LNCaP clone FGC (cell line): ENCODE results near the gene PDLIM5.

Experiments used
- DNase-seq: peaks from one replicate; pipeline ENCODE4 v3.0.0-alpha.2; 2011; ENCODE audit warnings: low read depth
- H3K4me3 ChIP-seq: 2 replicates; pipeline ENCODE4 v1.5.1; 2011; ENCODE audit warnings: mild to moderate bottlenecking, low read depth, low read length, control low read depth
- CTCF ChIP-seq: IDR thresholded peaks from 2 replicates; pipeline ENCODE4 v1.5.1; 2012; ENCODE audit warnings: mild to moderate bottlenecking; ENCODE audit not compliant: control insufficient read depth, insufficient read depth; ENCODE audit errors: extremely low read depth

The PDLIM5 gene

DNA sequence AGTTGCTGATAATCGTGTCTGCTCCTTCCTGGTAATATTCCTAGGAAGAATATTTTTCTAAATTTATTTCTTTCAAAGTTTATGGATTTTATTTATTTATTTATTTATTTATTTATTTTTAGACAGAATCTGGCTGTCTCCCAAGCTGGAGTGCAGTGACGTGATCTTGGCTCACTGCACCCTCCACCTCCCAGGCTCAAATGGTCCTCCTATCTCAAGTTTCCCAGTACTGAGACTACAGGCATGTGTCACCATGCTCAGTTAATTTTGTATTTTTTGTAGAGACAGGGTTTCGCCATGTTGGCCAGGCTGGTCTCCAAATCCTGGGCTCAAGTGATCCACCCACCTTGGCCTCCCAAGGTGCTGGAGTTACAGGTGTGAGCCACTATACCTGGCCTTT, 48.9 kb downstream of the PDLIM5 start:
- no peak overlapping the region for H3K4me3 ChIP-seq
- DNase-seq: no peak
- no peak for TF ChIP-seq CTCF

- TF ChIP-seq CTCF: no peak
- H3K4me3 ChIP-seq: no peak overlapping the region
- DNase-seq: no peak
Measured at GRCh38 chr4:94504545-94504944, 52.8 kb downstream of the PDLIM5 start.

DNA sequence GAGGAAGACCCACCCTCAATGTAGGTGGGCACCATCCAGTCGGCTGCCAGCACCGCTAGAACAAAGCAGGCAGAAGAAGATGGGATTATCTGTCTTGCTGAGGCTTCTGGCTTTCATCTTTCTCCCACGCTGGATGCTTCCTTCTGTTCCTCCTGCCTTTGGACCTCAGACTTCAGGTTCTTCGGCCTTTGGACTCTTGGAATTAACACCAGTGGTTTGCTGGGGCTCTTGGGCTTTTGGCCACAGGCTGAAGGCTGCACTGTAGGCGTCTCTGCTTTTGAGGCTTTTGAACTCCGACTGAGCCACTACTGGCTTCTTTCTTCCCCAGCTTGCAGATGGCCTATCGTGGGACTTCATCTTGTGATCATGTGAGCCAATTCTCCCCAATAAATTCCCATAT, 55.1 kb downstream of the PDLIM5 start:
- no peak for DNase-seq
- no peak for TF ChIP-seq CTCF
- H3K4me3 ChIP-seq: no peak overlapping the region

DNA sequence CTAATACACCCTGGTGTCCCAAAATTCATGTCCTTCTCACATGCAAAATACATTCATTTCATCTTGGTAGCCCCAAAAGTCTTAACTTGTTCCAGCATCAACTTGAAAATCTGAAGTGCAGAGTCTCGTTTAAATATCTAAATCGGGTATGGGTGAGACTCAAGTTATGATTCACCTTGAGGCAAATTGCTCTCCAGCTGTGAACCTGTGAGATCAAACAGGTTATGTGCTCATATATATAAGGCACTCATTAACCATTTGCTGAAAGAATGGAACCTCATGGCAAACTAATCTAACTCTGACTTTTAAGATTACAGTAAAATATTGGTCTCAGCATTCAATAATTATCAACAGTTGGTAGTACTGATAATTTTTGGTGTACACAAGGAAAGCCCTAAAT, 55.5 kb downstream of the PDLIM5 start:
- no peak for DNase-seq
- no peak overlapping the region for H3K4me3 ChIP-seq
- no peak for TF ChIP-seq CTCF

DNA sequence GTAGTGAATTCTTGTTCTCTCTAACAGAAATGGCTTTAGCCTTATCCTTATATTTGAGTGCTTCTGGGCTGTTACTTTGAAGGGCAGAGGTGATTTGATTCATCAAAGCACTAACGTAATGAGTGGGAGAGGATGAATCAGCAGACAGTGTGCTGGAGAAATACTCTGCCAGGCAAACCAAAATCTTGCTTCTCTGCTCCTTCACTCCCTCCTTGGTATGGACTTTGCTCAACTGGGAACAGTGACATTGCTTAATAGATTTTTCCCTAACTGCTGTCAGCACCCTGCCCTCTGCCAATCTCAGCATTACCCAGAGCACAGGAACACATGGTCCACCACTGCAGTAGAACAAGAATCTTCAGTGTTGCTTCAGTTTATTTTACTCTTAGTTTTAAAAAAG, 56.0 kb downstream of the PDLIM5 start:
- no peak for TF ChIP-seq CTCF
- H3K4me3 ChIP-seq: no peak overlapping the region
- no peak for DNase-seq

- no peak overlapping the region for H3K4me3 ChIP-seq
- DNase-seq: no peak
- TF ChIP-seq CTCF: no peak
Measured at GRCh38 chr4:94508296-94508695, 56.6 kb downstream of the PDLIM5 start.

- H3K4me3 ChIP-seq: no peak overlapping the region
- DNase-seq: no peak
- no peak for TF ChIP-seq CTCF
Measured at GRCh38 chr4:94508806-94509205, 57.1 kb downstream of the PDLIM5 start.
